Natural killer cell (primary cell): ENCODE results near the gene PLIN4. TPM values are rescaled to one million over a fixed set of nuclear protein-coding genes. Genes with fewer than 3 reads are reported as not detected.
A peak's percentile ranks its signal among the peaks of the same experiment; 100 is the strongest.
"Not testable (repeated sequence)": the region's sequence is repeated elsewhere in the genome, so short reads cannot be mapped to it uniquely, and the experiment has no call there.

Experiments
- ATAC-seq, 3 donors: fragments of 150-1000 bp in 2 of 3; fragments of 200-7000 bp in 1 of 3; cut with Tn5 transposase; 1 replicate in 1 of 3; 2 replicates in 2 of 3; pipeline ENCODE4 v1.10.0; 2021; ENCODE audit warnings: mild to moderate bottlenecking in 2 of 3, moderate library complexity in 2 of 3
- DNase-seq, 2 donors: peaks; one replicate each; pipeline versions ENCODE4 v3.0.0 to v3.0.0-alpha.2; 2013 to 2021; ENCODE audit warnings: mixed read lengths in 1 of 2
- H3K27ac ChIP-seq: one replicate; pipeline ENCODE4 v1.5.1; 2013; ENCODE audit warnings: mild to moderate bottlenecking, low read length
- H3K27me3 ChIP-seq: one replicate; pipeline ENCODE4 v1.6.1; 2013; ENCODE audit warnings: low read length; ENCODE audit not compliant: control insufficient read depth, insufficient read depth
- H3K36me3 ChIP-seq: one replicate; pipeline ENCODE4 v1.6.1; 2013; ENCODE audit warnings: low read length; ENCODE audit not compliant: control insufficient read depth, insufficient read depth
- H3K4me1 ChIP-seq: one replicate; pipeline ENCODE4 v1.6.1; 2013; ENCODE audit warnings: low read length; ENCODE audit not compliant: control insufficient read depth, insufficient read depth
- H3K4me3 ChIP-seq: one replicate; pipeline ENCODE4 v1.5.1; 2013; ENCODE audit warnings: low read length
- H3K9me3 ChIP-seq: one replicate; pipeline ENCODE4 v1.6.1; 2013; ENCODE audit warnings: low read length; ENCODE audit not compliant: control insufficient read depth, insufficient read depth
- H3K27ac Mint-ChIP-seq, 2 donors: one replicate each; pipeline ENCODE4 v1.8.0; 2022; ENCODE audit warnings: mild to moderate bottlenecking in 2 of 2, mixed read lengths in 2 of 2, moderate library complexity in 1 of 2
- H3K27me3 Mint-ChIP-seq, 2 donors: one replicate each; pipeline ENCODE4 v1.8.0; 2022; ENCODE audit warnings: low read depth in 2 of 2, mixed read lengths in 2 of 2
- H3K36me3 Mint-ChIP-seq: one replicate; pipeline ENCODE4 v1.8.0; 2022; ENCODE audit warnings: mixed read lengths
- H3K4me1 Mint-ChIP-seq, 2 donors: one replicate each; pipeline ENCODE4 v1.8.0; 2022; ENCODE audit warnings: mixed read lengths in 2 of 2
- H3K4me3 Mint-ChIP-seq: one replicate; pipeline ENCODE4 v1.8.0; 2022; ENCODE audit warnings: mild to moderate bottlenecking, moderate library complexity, mixed read lengths
- H3K9me3 Mint-ChIP-seq, 2 donors: one replicate each; pipeline ENCODE4 v1.8.0; 2022; ENCODE audit warnings: mixed read lengths in 2 of 2
- CTCF ChIP-seq: fragments of 200-600 bp; IDR thresholded peaks from one replicate; pipeline ENCODE4 v1.8.0; 2022; ENCODE audit warnings: antibody characterized with exemption
- WGBS: methylation state at CpG from one replicate; pipeline ENCODE4 v1.1.7; 2013; ENCODE audit warnings: missing lambda C conversion rate; ENCODE audit not compliant: insufficient coverage; 5-methylcytosine and 5-hydroxymethylcytosine counted together
- intact Hi-C: fragments of 100-400 bp; cut with micrococcal nuclease; formaldehyde crosslinking; loops from one replicate; pipeline ENCODE4 v1.14.2; 2022
- total RNA-seq, 4 donors: library from RNA; stranded (reverse); fragments of 120-200 nt in 1 of 4; gene quantifications; one replicate each; pipeline versions ENCODE4 v1.2.3 to v1.2.4, GENCODE V29; 2013 to 2022

The PLIN4 gene
- total RNA-seq, 3 donors from 2014 or later (not counting 1 experiment from before 2014, with no cell fraction given), result 0.33 TPM; not detected in 2

DNA sequence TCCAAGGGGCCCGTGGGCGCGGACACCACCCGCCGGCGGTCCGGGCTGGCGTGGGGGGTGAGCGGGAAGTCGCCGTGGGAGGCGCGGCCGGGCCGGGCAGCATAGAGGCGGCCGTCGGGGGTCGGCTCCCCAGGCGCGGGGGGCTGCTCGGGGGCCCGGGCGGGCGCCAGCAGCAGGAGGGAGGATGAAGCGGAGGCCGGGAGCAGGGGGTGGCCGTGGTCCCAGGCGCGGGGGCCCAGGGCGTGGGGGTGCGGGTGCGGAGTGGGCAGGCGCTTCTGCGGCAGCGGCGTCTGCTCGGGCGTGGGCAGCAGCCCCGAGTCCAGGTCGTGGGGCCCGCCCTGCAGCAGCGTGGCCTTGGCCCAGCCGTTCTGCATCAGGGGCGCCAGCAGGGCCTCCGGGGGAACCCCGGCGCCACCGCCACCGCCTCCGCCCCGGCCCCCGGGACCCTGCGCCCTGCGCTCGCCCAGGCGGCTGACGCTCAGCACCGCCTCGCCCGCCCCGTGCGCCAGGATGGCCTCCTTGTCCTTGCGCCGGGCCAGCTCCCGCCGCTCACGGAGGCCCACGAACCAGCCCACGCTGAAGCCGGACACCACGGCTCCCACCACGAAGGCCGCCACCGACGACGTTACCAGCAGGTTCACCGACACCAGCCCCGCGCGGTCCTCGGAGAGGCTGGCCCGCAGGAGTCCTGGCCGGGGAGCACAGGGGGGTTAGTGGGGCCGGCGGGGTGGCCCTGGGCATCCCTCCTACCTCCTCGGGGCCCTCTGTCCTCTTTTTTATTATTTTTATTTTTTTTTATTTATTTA, 25.8 kb upstream of the PLIN4 start:
- peaks cover 13% of the 10 kb centered on the region for H3K4me1 ChIP-seq
- ATAC-seq, result no peak
- H3K9me3 ChIP-seq, result peaks cover 5% of the 10 kb centered on the region
- Mint-ChIP-seq H3K27ac (no peak overlapping the region), H3K27me3 (peaks cover 0 to 7% of the 10 kb centered on the region in 2 donors), H3K4me3 (no peak overlapping the region), H3K4me1 (no peaks in the 10 kb centered on the region), H3K9me3 (peaks cover 0 to 2% of the 10 kb centered on the region in 2 donors), H3K36me3 (no peaks in the 10 kb centered on the region)
- H3K27me3 ChIP-seq, result no peaks in the 10 kb centered on the region
- no peak overlapping the region for H3K4me3 ChIP-seq
- intact Hi-C loops, result no loop called here
- no peaks in the 10 kb centered on the region for H3K36me3 ChIP-seq
- no peak overlapping the region for H3K27ac ChIP-seq
- WGBS, result 95% methylated on average over 84 of the region's 87 CpGs
- no peak for DNase-seq
- no peak for TF ChIP-seq CTCF

- no peaks in the 10 kb centered on the region for H3K4me1 Mint-ChIP-seq
- ATAC-seq (no peak), DNase-seq (no peak)
- Histone ChIP-seq H3K9me3 (peaks cover 5% of the 10 kb centered on the region), H3K36me3 (no peaks in the 10 kb centered on the region), H3K4me1 (peaks cover 13% of the 10 kb centered on the region), H3K27me3 (no peaks in the 10 kb centered on the region), H3K27ac (peak overlapping the region; percentile 19), H3K4me3 (no peak overlapping the region)
- no peak overlapping the region for H3K27ac Mint-ChIP-seq
- no peak for TF ChIP-seq CTCF
- intact Hi-C loops, result no loop called here
- peaks cover 0 to 2% of the 10 kb centered on the region in 2 donors for H3K9me3 Mint-ChIP-seq
- no peaks in the 10 kb centered on the region for H3K36me3 Mint-ChIP-seq
- H3K27me3 Mint-ChIP-seq, result peaks cover 0 to 7% of the 10 kb centered on the region in 2 donors
- 72% methylated on average over 75 of the region's 77 CpGs for WGBS
- H3K4me3 Mint-ChIP-seq, result no peak overlapping the region
Measured at GRCh38 chr19:4542896-4543841, 24.9 kb upstream of the PLIN4 start.

DNA sequence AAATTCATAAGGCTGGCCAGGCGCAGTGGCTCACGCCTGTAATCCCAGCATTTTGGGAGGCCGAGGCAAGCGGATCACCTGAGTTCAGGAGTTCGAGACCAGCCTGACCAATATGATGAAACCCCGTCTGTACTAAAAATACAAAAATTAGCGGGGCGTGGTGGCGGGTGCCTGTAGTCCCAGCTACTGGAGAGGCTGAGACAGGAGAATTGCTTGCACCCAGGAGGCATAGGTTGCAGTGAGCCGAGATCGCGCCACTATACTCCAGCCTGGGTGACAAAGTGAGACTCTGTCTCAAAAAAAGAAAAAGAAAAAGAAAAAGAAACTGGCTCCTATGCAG, 23.5 kb upstream of the PLIN4 start:
- ATAC-seq, H3K27ac ChIP-seq, H3K4me1 Mint-ChIP-seq: not testable (repeated sequence)

More for the DNA sequence above, 23.5 kb upstream of the PLIN4 start:
- WGBS, result 93% methylated on average over 12 of the region's 12 CpGs
- H3K4me3 ChIP-seq, H3K36me3 Mint-ChIP-seq, DNase-seq, H3K27ac Mint-ChIP-seq, H3K4me3 Mint-ChIP-seq, intact Hi-C loops, H3K27me3 Mint-ChIP-seq, H3K9me3 ChIP-seq, H3K36me3 ChIP-seq, H3K27me3 ChIP-seq, H3K9me3 Mint-ChIP-seq: not testable (repeated sequence)
- peaks cover 13% of the 10 kb centered on the region for H3K4me1 ChIP-seq
